Measurements from ENCODE around the gene CASP4. TPM values are rescaled to one million over a fixed set of nuclear protein-coding genes. Genes with fewer than 3 reads are reported as not detected.

Gene CASP4
- total and polyA plus RNA-seq, 9 of the 15 experiments (the other 6 are each of a cell fraction or from before 2014, with no cell fraction given) = 0.15 to 0.42 (median 0.27) TPM; not detected in 1

- no TSS peak for BruUV-seq (replicated peaks)
- TF ChIP-seq ZNF696 (CRISPR knock-in tag; conservative IDR thresholded peaks at IDR 0.05) (no peak), HDAC1 (IDR thresholded peaks at IDR 0.05) (no peak), ZNF707 (CRISPR knock-in tag; conservative IDR thresholded peaks at IDR 0.05) (no peak), ZNF445 (CRISPR knock-in tag; IDR thresholded peaks at IDR 0.05; ENCODE audit: low read depth) (no peak), KLF6 (CRISPR knock-in tag; IDR thresholded peaks at IDR 0.05; ENCODE audit: borderline replicate concordance) (no peak), ZNF668 (CRISPR knock-in tag; IDR thresholded peaks at IDR 0.05) (no peak), DPF2 (IDR thresholded peaks at IDR 0.05) (no peak), ZNF592 (IDR thresholded peaks at IDR 0.05) (no peak), MYBL2 (IDR thresholded peaks at IDR 0.05; ENCODE audit: low read depth) (no peak), MYBL2 (CRISPR knock-in tag; IDR thresholded peaks at IDR 0.05; ENCODE audit: borderline replicate concordance) (no peak), CTBP1 (IDR thresholded peaks at IDR 0.05; ENCODE audit: borderline replicate concordance) (no peak), ZBTB12 (CRISPR knock-in tag; IDR thresholded peaks at IDR 0.05) (no peak), SLC30A9 (CRISPR knock-in tag; IDR thresholded peaks at IDR 0.05) (no peak), NFIC (IDR thresholded peaks at IDR 0.05) (no peak), MXD1 (CRISPR knock-in tag; IDR thresholded peaks at IDR 0.05; ENCODE audit: borderline replicate concordance, poor library complexity, severe bottlenecking) (no peak), CEBPB (tag; IDR thresholded peaks at IDR 0.05) (no peak), ZZZ3 (IDR thresholded peaks at IDR 0.05) (no peak), POLR3G (IDR thresholded peaks at IDR 0.05; ENCODE audit: extremely low read depth, insufficient read length, insufficient replicate concordance) (no peak)
Measured at GRCh38 chr11:104905271-104905670, 63.1 kb downstream of the CASP4 start.

More at GRCh38 chr11:104905271-104905670, 63.1 kb downstream of the CASP4 start:
- Histone ChIP-seq H3K4me1 (replicated peaks in 1 of 2; ENCODE audit: control insufficient read depth in 2 of 2, insufficient read depth in 2 of 2, low read length in 2 of 2) (no peaks in the 10 kb centered on the region), H3K79me2 (ENCODE audit: control insufficient read depth, insufficient read depth, low read length) (no peaks in the 10 kb centered on the region), H3K9me3 (replicated peaks; ENCODE audit: control insufficient read depth, insufficient read depth, low read depth, low read length) (no peaks in the 10 kb centered on the region), H3K36me3 (ENCODE audit: control insufficient read depth, insufficient read depth, low read length) (no peaks in the 10 kb centered on the region), H3K9me1 (ENCODE audit: control insufficient read depth, insufficient read depth, low read length) (no peaks in the 10 kb centered on the region), H3K27me3 (ENCODE audit: control insufficient read depth in 2 of 2, insufficient read depth in 2 of 2, low read length in 2 of 2) (no peaks in the 10 kb centered on the region), H3K4me3 (no peak overlapping the region), H4K20me1 (replicated peaks; ENCODE audit: control insufficient read depth, insufficient read depth, low read length) (no peaks in the 10 kb centered on the region), H3K4me2 (ENCODE audit: insufficient read depth, low read length) (no peak overlapping the region), H3K27ac (ENCODE audit: extremely low read depth, low read depth, low read length) (no peak overlapping the region), H2AFZ (ENCODE audit: low read depth, low read length) (no peak overlapping the region), H3K9ac (ENCODE audit: insufficient read depth in 1 of 2, low read depth in 2 of 2, low read length in 2 of 2) (no peak overlapping the region)
- intact Hi-C loops (cut with micrococcal nuclease) = no loop called here
- DNase-seq (ENCODE audit: extremely low read depth in 1 of 4, low spot score in 3 of 4) (no peak), ATAC-seq (no peak), FAIRE-seq (no peak)
- ChIA-PET POLR2A (no interaction called here), CTCF (ENCODE audit: low intra/inter-chr PET ratio) (no interaction called here)
- WGBS (ENCODE audit: insufficient coverage, low coverage, missing lambda C conversion rate) = 4% methylated on average over 4 of the region's 4 CpGs
- in situ Hi-C loops (cut with MboI) = no loop called here

All from K562 (cell line).